Measurements from ENCODE around the gene ZNF536.

Gene ZNF536

GRCh38 chr19:30557927-30558557 is 185.9 kb downstream of the ZNF536 start:
- Mint-ChIP-seq H3K36me3 (ENCODE audit: low read depth) (no peaks in the 10 kb centered on the region), H3K27me3 (ENCODE audit: low read depth, poor library complexity) (peaks cover 41% of the 10 kb centered on the region), H3K4me1 (peaks cover 19% of the 10 kb centered on the region), H3K4me3 (no peak overlapping the region), H3K9me3 (no peaks in the 10 kb centered on the region), H3K27ac (no peak overlapping the region)
- no peak for TF ChIP-seq CTCF (IDR thresholded peaks at IDR 0.05)
- DNase-seq = no peak

- Mint-ChIP-seq H3K27ac (no peak overlapping the region), H3K4me3 (no peak overlapping the region), H3K4me1 (peaks cover 19% of the 10 kb centered on the region), H3K9me3 (no peaks in the 10 kb centered on the region), H3K36me3 (ENCODE audit: low read depth) (no peaks in the 10 kb centered on the region), H3K27me3 (ENCODE audit: low read depth, poor library complexity) (peaks cover 41% of the 10 kb centered on the region)
- no peak for DNase-seq
- TF ChIP-seq CTCF (IDR thresholded peaks at IDR 0.05) = no peak
These were observed 186.6 kb downstream of the ZNF536 start for GRCh38 chr19:30558793-30559192.

GRCh38 chr19:30559446-30559845 is 187.3 kb downstream of the ZNF536 start:
- TF ChIP-seq CTCF (IDR thresholded peaks at IDR 0.05) = no peak
- DNase-seq = no peak
- Mint-ChIP-seq H3K9me3 (no peaks in the 10 kb centered on the region), H3K27me3 (ENCODE audit: low read depth, poor library complexity) (peaks cover 48% of the 10 kb centered on the region), H3K4me3 (no peak overlapping the region), H3K4me1 (peaks cover 23% of the 10 kb centered on the region), H3K27ac (no peak overlapping the region), H3K36me3 (ENCODE audit: low read depth) (no peaks in the 10 kb centered on the region)

- TF ChIP-seq CTCF (IDR thresholded peaks at IDR 0.05) = no peak
- DNase-seq = no peak
- Mint-ChIP-seq H3K4me3 (no peak overlapping the region), H3K27me3 (ENCODE audit: low read depth, poor library complexity) (peaks cover 43% of the 10 kb centered on the region), H3K9me3 (no peaks in the 10 kb centered on the region), H3K4me1 (peaks cover 37% of the 10 kb centered on the region), H3K27ac (no peak overlapping the region), H3K36me3 (ENCODE audit: low read depth) (no peaks in the 10 kb centered on the region)
These were observed 190.8 kb downstream of the ZNF536 start for GRCh38 chr19:30562981-30563380.

GRCh38 chr19:30563691-30564090 is 191.5 kb downstream of the ZNF536 start:
- Mint-ChIP-seq H3K27me3 (ENCODE audit: low read depth, poor library complexity) (peaks cover 36% of the 10 kb centered on the region), H3K4me3 (no peak overlapping the region), H3K9me3 (no peaks in the 10 kb centered on the region), H3K27ac (no peak overlapping the region), H3K4me1 (peaks cover 37% of the 10 kb centered on the region), H3K36me3 (ENCODE audit: low read depth) (no peaks in the 10 kb centered on the region)
- no peak for TF ChIP-seq CTCF (IDR thresholded peaks at IDR 0.05)
- no peak for DNase-seq

- Mint-ChIP-seq H3K9me3 (no peaks in the 10 kb centered on the region), H3K27ac (no peak overlapping the region), H3K4me3 (no peak overlapping the region), H3K36me3 (ENCODE audit: low read depth) (no peaks in the 10 kb centered on the region), H3K27me3 (ENCODE audit: low read depth, poor library complexity) (peaks cover 37% of the 10 kb centered on the region), H3K4me1 (peaks cover 37% of the 10 kb centered on the region)
- TF ChIP-seq CTCF (IDR thresholded peaks at IDR 0.05) = no peak
- DNase-seq = no peak
These were observed 192.4 kb downstream of the ZNF536 start for GRCh38 chr19:30564551-30565011.

Measured in nephron progenitor cell (in vitro differentiated cells).